Measurements from ENCODE around the gene GHDC.

DNA sequence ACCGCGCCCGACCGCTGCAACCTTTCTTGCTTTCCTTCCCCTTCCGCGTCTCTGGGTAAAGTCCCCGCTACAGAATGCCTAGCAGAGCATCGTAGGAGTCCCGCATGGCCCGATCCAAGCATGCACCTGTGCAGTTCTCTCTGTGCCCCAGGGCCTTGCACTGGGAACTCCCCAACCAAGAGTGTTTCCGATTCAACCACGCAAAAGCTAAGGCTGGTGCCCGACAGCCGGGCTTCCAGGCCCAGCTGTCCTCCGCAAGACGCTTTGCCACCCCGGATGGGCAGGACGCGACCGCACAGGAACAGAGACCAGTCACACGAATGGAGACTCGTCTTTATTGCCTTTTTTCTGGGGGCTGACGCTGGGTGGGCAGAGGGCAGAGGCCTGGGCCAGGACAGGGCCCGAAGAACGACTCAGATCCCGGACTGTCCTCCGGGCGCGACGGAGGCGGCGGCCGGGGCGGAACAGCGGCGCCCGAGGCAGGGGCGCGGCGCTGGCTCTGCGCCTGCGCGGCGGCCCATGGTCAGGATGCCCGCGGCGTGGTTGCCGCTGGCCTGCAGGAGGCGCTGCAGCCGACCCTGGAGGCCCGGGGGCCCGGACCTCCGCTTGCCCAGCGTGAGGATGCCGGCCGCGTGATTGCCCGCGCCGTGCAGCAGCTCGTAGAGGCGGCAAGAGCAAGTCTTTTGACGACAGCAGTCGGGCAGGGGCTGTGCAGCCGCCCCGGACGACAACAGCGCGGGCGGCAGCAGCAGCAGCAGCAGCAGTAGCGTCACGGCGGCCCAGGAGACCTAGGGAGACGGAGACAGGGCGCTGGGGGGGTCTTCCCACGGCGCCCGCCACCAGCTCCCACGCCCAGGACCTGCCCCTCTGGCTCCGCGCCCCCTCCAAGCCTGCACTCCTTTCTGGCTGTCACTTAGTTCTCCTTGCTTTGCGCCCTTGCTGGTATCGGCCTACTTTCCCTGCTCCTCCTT, 10.3 kb downstream of the GHDC start:
- TF ChIP-seq MAX (IDR thresholded peaks at IDR 0.05; ENCODE audit: insufficient read depth, insufficient read length) (peak; percentile 62), POLR2AphosphoS5 (IDR thresholded peaks at IDR 0.05; ENCODE audit: insufficient read depth, low read depth, low read length) (peak; percentile 70), CTCF (IDR thresholded peaks at IDR 0.05; ENCODE audit: extremely low read depth in 1 of 2, insufficient read depth in 1 of 2, low read depth in 1 of 2, low read length in 2 of 2) (peak; percentile 86 to 99), POLR2A (IDR thresholded peaks at IDR 0.05; ENCODE audit: low read depth, low read length) (peak; percentile 38)

Measured in endothelial cell of umbilical vein (primary cell).